Heart left ventricle (tissue), 13 donors: ENCODE data around the gene ZNF587B.

Source experiments
- POLR2A ChIP-seq, 2 donors: fragments of 450-650 bp; IDR thresholded peaks; one replicate each; pipeline ENCODE4 v1.6.1; 2017; ENCODE audit warnings: antibody characterized with exemption in 2 of 2, mild to moderate bottlenecking in 2 of 2, moderate library complexity in 2 of 2
- TF ChIP-seq, protein P1 (sequence below), 12 donors: fragments of 200-600 bp; sonication (generic) in 4 of 12; IDR thresholded peaks; one replicate each; pipeline versions ENCODE4 v1.5.0 to v1.8.0; 2018 to 2022; ENCODE audit warnings: antibody characterized with exemption in 12 of 12, mild to moderate bottlenecking in 5 of 12
- donor health status: ischemic (EF 13 %, LVEDD 7.1; RV severe dilation, severe dysfunction).
- donor health status: DM: no; HTN: yes; CAD: no.
- donor health status: DM: no; HTN: no; CAD: no.
- donor health status: ischemic (EF 25% LVEDD 6.9; RV normal size, moderate dysfunction).
- donor health status: ischemic (EF 25% LVEDD 5.7; RV mildly dilated, moderate dysfunction).
- donor health status: ischemic (EF 35%, LVEDD 5.7; RV mildly dilated, moderate dysfunction).
- donor health status: nonischemic (EF 11% LVEDD 7.7; RV severe dilation, severe dysfunction).
- donor health status: DM: yes; HTN: yes; CAD: no.
- donor health status: PGD.
- donor health status: ischemic (EF 29% LVEDD 5.4; RV normal size, mild dysfunction).
- donor health status: nonischemic (EF 23%, LVEDD 6.1; RV moderate dilation, normal function).

DNA sequence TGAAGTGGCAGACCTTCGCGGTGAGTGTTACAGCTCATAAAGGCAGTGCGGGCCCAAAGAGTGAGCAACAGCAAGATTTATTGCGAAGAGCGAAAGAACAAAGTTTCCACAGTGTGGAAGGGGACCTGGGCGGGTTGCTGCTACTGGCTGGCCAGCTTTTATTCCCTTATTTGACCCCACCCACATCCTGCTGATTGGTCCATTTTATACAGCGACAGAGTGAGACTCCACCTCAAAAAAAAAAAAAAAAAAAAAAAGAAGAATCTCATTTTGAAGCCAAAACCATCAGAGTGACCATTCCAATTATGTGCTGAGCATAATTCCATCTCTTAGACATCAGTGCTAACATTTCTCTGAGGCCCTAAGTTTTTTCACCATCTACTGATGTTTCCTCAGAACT, 13.4 kb upstream of the ZNF587B start:
- TF ChIP-seq, protein P1, sequence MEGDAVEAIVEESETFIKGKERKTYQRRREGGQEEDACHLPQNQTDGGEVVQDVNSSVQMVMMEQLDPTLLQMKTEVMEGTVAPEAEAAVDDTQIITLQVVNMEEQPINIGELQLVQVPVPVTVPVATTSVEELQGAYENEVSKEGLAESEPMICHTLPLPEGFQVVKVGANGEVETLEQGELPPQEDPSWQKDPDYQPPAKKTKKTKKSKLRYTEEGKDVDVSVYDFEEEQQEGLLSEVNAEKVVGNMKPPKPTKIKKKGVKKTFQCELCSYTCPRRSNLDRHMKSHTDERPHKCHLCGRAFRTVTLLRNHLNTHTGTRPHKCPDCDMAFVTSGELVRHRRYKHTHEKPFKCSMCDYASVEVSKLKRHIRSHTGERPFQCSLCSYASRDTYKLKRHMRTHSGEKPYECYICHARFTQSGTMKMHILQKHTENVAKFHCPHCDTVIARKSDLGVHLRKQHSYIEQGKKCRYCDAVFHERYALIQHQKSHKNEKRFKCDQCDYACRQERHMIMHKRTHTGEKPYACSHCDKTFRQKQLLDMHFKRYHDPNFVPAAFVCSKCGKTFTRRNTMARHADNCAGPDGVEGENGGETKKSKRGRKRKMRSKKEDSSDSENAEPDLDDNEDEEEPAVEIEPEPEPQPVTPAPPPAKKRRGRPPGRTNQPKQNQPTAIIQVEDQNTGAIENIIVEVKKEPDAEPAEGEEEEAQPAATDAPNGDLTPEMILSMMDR (IDR thresholded peaks at IDR 0.05) = no peak
- no peak for TF ChIP-seq POLR2A (IDR thresholded peaks at IDR 0.05)
